Natural killer cell (primary cell): Measurements from ENCODE around the gene SLC6A17. TPM values are rescaled to one million over a fixed set of nuclear protein-coding genes. Genes with fewer than 3 reads are reported as not detected.

ENCODE experiments used
- ATAC-seq, 3 donors: fragments of 150-1000 bp in 2 of 3; fragments of 200-7000 bp in 1 of 3; cut with Tn5 transposase; 1 replicate in 1 of 3; 2 replicates in 2 of 3; pipeline ENCODE4 v1.10.0; 2021; ENCODE audit warnings: mild to moderate bottlenecking in 2 of 3, moderate library complexity in 2 of 3
- DNase-seq, 2 donors: peaks; one replicate each; pipeline versions ENCODE4 v3.0.0 to v3.0.0-alpha.2; 2013 to 2021; ENCODE audit warnings: mixed read lengths in 1 of 2
- H3K27ac ChIP-seq: one replicate; pipeline ENCODE4 v1.5.1; 2013; ENCODE audit warnings: mild to moderate bottlenecking, low read length
- H3K27me3 ChIP-seq: one replicate; pipeline ENCODE4 v1.6.1; 2013; ENCODE audit warnings: low read length; ENCODE audit not compliant: control insufficient read depth, insufficient read depth
- H3K36me3 ChIP-seq: one replicate; pipeline ENCODE4 v1.6.1; 2013; ENCODE audit warnings: low read length; ENCODE audit not compliant: control insufficient read depth, insufficient read depth
- H3K4me1 ChIP-seq: one replicate; pipeline ENCODE4 v1.6.1; 2013; ENCODE audit warnings: low read length; ENCODE audit not compliant: control insufficient read depth, insufficient read depth
- H3K4me3 ChIP-seq: one replicate; pipeline ENCODE4 v1.5.1; 2013; ENCODE audit warnings: low read length
- H3K9me3 ChIP-seq: one replicate; pipeline ENCODE4 v1.6.1; 2013; ENCODE audit warnings: low read length; ENCODE audit not compliant: control insufficient read depth, insufficient read depth
- H3K27ac Mint-ChIP-seq, 2 donors: one replicate each; pipeline ENCODE4 v1.8.0; 2022; ENCODE audit warnings: mild to moderate bottlenecking in 2 of 2, mixed read lengths in 2 of 2, moderate library complexity in 1 of 2
- H3K27me3 Mint-ChIP-seq, 2 donors: one replicate each; pipeline ENCODE4 v1.8.0; 2022; ENCODE audit warnings: low read depth in 2 of 2, mixed read lengths in 2 of 2
- H3K36me3 Mint-ChIP-seq: one replicate; pipeline ENCODE4 v1.8.0; 2022; ENCODE audit warnings: mixed read lengths
- H3K4me1 Mint-ChIP-seq, 2 donors: one replicate each; pipeline ENCODE4 v1.8.0; 2022; ENCODE audit warnings: mixed read lengths in 2 of 2
- H3K4me3 Mint-ChIP-seq: one replicate; pipeline ENCODE4 v1.8.0; 2022; ENCODE audit warnings: mild to moderate bottlenecking, moderate library complexity, mixed read lengths
- H3K9me3 Mint-ChIP-seq, 2 donors: one replicate each; pipeline ENCODE4 v1.8.0; 2022; ENCODE audit warnings: mixed read lengths in 2 of 2
- whole genome bisulfite sequencing: methylation state at CpG from one replicate; pipeline ENCODE4 v1.1.7; 2013; ENCODE audit warnings: missing lambda C conversion rate; ENCODE audit not compliant: insufficient coverage; 5-methylcytosine and 5-hydroxymethylcytosine counted together
- intact Hi-C: fragments of 100-400 bp; cut with micrococcal nuclease; formaldehyde crosslinking; loops from one replicate; pipeline ENCODE4 v1.14.2; 2022
- total RNA-seq, 4 donors: library from RNA; stranded (reverse); fragments of 120-200 nt in 1 of 4; gene quantifications; one replicate each; pipeline versions ENCODE4 v1.2.3 to v1.2.4, GENCODE V29; 2013 to 2022
- TF ChIP-seq, protein P1 (sequence below): fragments of 200-600 bp; IDR thresholded peaks from one replicate; pipeline ENCODE4 v1.8.0; 2022; ENCODE audit warnings: antibody characterized with exemption

The SLC6A17 gene
- total RNA-seq, 3 donors from 2014 or later (not counting 1 experiment from before 2014, with no cell fraction given): not detected

DNA sequence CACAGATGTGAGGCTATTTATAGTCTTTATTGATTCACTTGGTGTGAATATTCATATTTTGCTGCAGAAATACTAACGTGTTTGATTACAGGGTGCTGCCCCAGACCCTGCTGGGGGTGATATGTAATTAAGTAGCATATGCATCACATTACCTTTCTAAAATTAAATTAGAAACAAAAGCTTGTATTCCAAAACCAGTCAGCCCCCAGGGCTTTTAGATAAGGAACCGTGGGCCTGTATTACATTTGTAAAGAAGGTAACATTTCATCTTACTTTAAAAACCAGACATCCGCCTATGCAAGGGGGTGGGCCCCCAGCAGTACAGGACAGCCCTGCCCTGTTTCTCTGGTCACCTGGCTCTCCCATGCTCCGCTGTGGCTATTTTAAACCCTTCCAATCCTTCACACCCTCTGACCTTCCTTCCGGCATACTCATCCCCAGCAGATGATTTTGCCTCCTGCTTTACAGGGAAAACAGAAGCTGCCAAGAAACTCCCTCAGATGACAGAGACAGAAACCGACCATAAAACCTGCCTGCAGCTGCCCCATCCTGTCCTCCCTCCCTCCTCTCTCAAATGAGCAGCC lies 37.8 kb downstream of the SLC6A17 start:
- peaks cover 6 to 21% of the 10 kb centered on the region in 2 donors for H3K27me3 Mint-ChIP-seq
- no peak overlapping the region for H3K27ac Mint-ChIP-seq
- ATAC-seq (no peak), DNase-seq (no peak)
- Histone ChIP-seq H3K36me3 (no peaks in the 10 kb centered on the region), H3K9me3 (no peaks in the 10 kb centered on the region), H3K4me3 (no peak overlapping the region), H3K4me1 (no peaks in the 10 kb centered on the region), H3K27me3 (no peaks in the 10 kb centered on the region), H3K27ac (no peak overlapping the region)
- TF ChIP-seq, protein P1, sequence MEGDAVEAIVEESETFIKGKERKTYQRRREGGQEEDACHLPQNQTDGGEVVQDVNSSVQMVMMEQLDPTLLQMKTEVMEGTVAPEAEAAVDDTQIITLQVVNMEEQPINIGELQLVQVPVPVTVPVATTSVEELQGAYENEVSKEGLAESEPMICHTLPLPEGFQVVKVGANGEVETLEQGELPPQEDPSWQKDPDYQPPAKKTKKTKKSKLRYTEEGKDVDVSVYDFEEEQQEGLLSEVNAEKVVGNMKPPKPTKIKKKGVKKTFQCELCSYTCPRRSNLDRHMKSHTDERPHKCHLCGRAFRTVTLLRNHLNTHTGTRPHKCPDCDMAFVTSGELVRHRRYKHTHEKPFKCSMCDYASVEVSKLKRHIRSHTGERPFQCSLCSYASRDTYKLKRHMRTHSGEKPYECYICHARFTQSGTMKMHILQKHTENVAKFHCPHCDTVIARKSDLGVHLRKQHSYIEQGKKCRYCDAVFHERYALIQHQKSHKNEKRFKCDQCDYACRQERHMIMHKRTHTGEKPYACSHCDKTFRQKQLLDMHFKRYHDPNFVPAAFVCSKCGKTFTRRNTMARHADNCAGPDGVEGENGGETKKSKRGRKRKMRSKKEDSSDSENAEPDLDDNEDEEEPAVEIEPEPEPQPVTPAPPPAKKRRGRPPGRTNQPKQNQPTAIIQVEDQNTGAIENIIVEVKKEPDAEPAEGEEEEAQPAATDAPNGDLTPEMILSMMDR: no peak
- intact Hi-C loops: no loop called here
- H3K9me3 Mint-ChIP-seq: no peaks in the 10 kb centered on the region
- H3K36me3 Mint-ChIP-seq: no peaks in the 10 kb centered on the region
- H3K4me3 Mint-ChIP-seq: no peak overlapping the region
- no peaks in the 10 kb centered on the region for H3K4me1 Mint-ChIP-seq
- WGBS: 72% methylated on average over 4 of the region's 6 CpGs

- peaks cover 6 to 21% of the 10 kb centered on the region in 2 donors for H3K27me3 Mint-ChIP-seq
- no peaks in the 10 kb centered on the region for H3K36me3 Mint-ChIP-seq
- TF ChIP-seq, protein P1: no peak
- H3K36me3 ChIP-seq: no peaks in the 10 kb centered on the region
- ATAC-seq (no peak), DNase-seq (no peak)
- H3K4me3 Mint-ChIP-seq: no peak overlapping the region
- H3K4me1 Mint-ChIP-seq: no peaks in the 10 kb centered on the region
- intact Hi-C loops: no loop called here
- WGBS: 89% methylated on average over 6 of the region's 6 CpGs
- H3K27ac Mint-ChIP-seq: no peak overlapping the region
- H3K27me3 ChIP-seq: no peaks in the 10 kb centered on the region
- no peaks in the 10 kb centered on the region for H3K4me1 ChIP-seq
- no peak overlapping the region for H3K27ac ChIP-seq
- H3K9me3 Mint-ChIP-seq: no peaks in the 10 kb centered on the region
- no peaks in the 10 kb centered on the region for H3K9me3 ChIP-seq
- H3K4me3 ChIP-seq: no peak overlapping the region
Observed at GRCh38 chr1:110189181-110189580, 38.9 kb downstream of the SLC6A17 start.

GRCh38 chr1:110190282-110190929 lies 40.1 kb downstream of the SLC6A17 start:
- H3K27me3 Mint-ChIP-seq: peaks cover 0 to 18% of the 10 kb centered on the region in 2 donors
- no peaks in the 10 kb centered on the region for H3K36me3 Mint-ChIP-seq
- no peak for ATAC-seq
- TF ChIP-seq, protein P1: no peak
- H3K9me3 ChIP-seq: no peaks in the 10 kb centered on the region
- H3K27ac Mint-ChIP-seq: no peak overlapping the region
- no peaks in the 10 kb centered on the region for H3K9me3 Mint-ChIP-seq
- no peak overlapping the region for H3K4me3 Mint-ChIP-seq
- no peaks in the 10 kb centered on the region for H3K4me1 ChIP-seq
- no peak for DNase-seq
- no peaks in the 10 kb centered on the region for H3K4me1 Mint-ChIP-seq
- H3K27me3 ChIP-seq: no peaks in the 10 kb centered on the region
- no peaks in the 10 kb centered on the region for H3K36me3 ChIP-seq
- no peak overlapping the region for H3K27ac ChIP-seq
- intact Hi-C loops: no loop called here
- no peak overlapping the region for H3K4me3 ChIP-seq
- WGBS: 62% methylated on average over 8 of the region's 8 CpGs
